Fibroblast of villous mesenchyme (primary cell): Measurements from ENCODE around the gene NOTCH1. TPM values are rescaled to one million over a fixed set of nuclear protein-coding genes. Genes with fewer than 3 reads are reported as not detected.

Source experiments
- DNase-seq: peaks from one replicate; pipeline ENCODE4 v3.0.0-alpha.2; 2010; ENCODE audit warnings: low read depth
- H3K4me3 ChIP-seq: 2 replicates; pipeline ENCODE4 v1.5.1; 2011; ENCODE audit warnings: low read depth, mild to moderate bottlenecking, low read length
- total RNA-seq: library from RNA; depleted of rRNA; stranded (reverse); fragments of >200 nt; gene quantifications from 2 replicates; pipeline ENCODE4 v1.2.3, GENCODE V29; 2012
- TF ChIP-seq, protein P1 (sequence below): IDR thresholded peaks from 2 replicates; pipeline ENCODE4 v1.5.1; 2012; ENCODE audit warnings: low read depth, mild to moderate bottlenecking, low read length; ENCODE audit not compliant: insufficient read depth

NOTCH1 gene
- total RNA-seq, 1 donor = 36.7 TPM

DNA sequence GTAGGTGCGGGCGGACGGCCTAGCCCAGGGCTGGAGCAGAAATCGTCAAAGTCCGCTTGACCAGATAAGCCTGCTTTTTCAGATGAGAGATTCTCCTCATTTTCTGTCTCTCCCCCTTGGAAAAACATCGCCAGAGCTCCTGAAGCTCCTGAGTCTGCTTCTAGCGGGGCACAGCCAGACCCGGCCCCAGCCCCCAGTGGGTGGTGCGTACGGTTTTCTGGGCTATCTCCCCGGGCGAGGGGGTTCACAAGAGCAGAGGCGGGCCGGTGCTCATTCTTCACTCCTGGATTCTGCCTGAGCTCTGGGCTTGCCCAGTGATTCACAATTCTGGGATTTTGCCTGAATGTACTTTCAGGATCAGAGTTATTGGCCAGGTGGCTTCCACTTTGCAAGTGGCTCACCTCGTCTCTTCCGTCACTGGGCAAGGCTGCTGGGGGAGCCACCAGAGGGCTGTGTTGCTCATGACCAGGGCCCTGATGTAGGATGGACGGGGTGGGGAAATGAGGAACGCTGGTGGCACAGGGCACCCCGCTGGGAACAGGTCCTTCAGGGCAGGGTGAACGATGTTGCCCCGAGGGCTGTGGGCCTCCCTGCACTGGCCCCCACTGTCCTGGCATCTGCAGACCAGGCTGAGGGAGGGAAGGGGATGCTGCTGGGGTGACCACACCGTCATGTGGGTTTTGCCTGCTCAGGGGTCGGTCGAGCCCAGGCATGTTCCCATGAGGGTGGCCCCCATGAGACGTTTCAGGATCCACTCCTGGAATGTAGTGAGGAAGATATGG is 69.3 kb downstream of the NOTCH1 start:
- no peak for DNase-seq
- TF ChIP-seq, protein P1, sequence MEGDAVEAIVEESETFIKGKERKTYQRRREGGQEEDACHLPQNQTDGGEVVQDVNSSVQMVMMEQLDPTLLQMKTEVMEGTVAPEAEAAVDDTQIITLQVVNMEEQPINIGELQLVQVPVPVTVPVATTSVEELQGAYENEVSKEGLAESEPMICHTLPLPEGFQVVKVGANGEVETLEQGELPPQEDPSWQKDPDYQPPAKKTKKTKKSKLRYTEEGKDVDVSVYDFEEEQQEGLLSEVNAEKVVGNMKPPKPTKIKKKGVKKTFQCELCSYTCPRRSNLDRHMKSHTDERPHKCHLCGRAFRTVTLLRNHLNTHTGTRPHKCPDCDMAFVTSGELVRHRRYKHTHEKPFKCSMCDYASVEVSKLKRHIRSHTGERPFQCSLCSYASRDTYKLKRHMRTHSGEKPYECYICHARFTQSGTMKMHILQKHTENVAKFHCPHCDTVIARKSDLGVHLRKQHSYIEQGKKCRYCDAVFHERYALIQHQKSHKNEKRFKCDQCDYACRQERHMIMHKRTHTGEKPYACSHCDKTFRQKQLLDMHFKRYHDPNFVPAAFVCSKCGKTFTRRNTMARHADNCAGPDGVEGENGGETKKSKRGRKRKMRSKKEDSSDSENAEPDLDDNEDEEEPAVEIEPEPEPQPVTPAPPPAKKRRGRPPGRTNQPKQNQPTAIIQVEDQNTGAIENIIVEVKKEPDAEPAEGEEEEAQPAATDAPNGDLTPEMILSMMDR = no peak
- no peak overlapping the region for H3K4me3 ChIP-seq

DNA sequence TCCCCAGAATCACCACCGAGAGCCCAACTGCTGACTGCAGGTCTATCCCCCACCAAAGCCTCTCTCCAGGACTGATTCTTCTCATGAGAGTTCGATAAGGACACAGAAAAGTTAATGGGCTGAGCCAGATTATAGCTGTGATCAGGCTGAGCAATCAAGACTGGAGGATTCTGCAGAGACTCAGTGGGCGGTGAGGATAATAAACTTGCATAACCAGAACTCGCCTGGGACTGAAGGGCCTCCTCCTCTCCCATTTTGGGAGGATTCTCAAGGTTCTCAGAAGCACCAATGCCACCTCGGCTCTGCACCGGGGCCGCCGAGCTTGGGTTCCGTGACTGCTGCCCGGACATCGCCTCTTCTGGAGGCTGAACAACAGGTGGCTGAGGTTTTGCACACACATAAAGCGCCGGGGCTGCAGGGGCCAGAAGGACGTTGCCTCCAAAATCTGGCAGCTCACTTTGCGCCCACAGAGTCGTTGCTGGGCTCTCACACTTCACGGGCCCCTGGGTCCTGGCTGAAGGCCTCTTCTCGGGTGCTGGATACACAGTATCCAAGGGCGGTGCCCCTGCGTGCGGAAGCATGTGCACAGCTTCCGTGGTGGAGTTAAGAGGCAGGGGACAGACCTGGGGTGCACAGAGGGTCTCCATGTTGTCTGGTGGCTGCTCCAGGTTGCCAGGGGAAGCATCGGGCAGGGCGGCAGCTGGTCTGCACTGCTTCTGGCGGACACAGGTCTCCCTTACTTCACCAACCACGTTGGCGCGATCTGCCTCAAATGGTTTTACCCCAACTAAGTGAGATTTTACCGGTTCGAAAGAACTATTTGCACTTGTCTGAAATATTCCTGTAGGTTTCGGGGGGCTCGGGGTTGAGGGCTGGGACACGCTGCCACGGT is 70.6 kb downstream of the NOTCH1 start:
- DNase-seq = no peak
- no peak overlapping the region for H3K4me3 ChIP-seq
- TF ChIP-seq, protein P1 = no peak

DNA sequence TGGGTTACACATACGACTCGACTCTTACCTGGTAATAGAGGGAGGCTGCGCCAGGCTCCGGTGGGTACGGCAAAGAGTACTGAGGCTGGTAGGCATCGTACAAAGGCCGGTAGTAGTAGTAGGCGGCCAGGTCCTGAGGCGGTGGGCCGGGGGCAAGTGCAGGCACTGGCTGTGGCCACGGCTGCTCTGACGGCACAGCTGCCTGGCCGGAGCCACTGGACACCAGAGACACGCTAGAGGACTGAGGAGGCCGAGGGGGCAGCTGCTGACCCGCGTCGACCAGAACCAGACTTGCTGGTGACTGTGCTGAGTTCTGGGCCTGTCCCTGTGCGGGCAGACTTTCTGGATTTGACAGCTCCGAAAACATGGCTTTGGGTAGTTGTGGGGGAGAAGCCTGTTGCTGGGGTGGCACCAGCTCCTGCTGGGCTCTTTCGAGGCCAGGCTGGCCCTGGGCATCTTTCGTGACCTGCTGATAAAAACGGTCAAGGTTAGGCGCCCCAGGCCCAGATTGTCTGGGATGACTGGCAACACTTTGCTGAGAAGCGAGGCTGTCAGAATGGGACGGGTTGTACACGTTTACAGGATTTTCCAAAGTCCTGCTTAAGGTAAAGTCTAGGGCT is 71.7 kb downstream of the NOTCH1 start:
- DNase-seq = no peak
- no peak overlapping the region for H3K4me3 ChIP-seq
- TF ChIP-seq, protein P1 = no peak

DNA sequence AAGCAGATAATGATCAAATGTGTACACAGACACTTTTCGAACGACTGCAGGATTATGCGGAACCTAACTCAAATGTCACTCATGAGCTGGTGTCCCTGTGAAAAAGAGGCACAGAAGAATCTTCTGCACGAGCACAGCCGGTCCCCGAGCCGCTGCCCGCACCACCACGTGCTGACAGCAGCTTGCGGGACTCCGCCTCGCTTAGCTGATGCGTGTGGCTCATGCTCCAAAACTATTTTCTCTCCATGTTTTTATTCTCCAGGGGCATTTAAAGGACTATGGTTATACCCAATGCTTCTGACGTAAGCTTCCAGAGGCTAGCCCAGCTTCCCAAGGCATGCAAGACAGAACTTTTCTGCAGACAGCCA is 72.5 kb downstream of the NOTCH1 start:
- no peak for DNase-seq
- H3K4me3 ChIP-seq = no peak overlapping the region
- TF ChIP-seq, protein P1 = no peak

DNA sequence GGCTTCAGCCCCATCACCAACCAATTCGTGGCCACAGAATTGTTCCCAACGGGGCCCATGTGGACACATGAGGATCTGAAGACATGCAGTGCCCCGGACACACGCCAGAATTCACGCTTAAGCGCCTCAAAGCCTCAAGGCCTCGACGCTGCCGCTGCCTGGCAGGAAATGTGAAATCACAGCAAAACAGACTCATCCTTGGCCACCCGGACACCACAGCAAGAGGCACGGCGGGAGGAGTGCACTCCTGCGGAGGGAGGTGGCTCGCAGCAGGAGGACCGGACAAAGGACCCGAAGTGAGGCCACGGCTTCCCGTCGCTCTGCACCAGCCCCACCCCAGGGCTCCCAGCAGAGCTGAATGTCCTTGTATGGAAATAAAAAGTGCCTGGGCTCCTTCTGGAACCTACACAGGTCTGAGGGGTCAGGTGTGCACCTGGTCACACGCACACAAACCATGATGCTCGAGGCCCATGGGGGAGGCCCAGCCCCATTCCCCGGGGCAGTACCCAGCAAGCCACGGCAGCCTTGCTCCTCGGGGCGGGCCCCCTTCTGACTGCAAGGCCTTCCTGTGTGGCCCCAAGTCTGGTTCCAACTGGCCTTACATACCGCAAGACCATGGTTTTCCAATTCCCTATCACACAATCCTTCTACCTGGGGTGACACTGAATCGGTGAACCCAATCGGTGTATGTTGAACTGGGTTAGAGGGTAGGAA is 73.1 kb downstream of the NOTCH1 start:
- no peak for DNase-seq
- no peak overlapping the region for H3K4me3 ChIP-seq
- TF ChIP-seq, protein P1 = no peak

DNA sequence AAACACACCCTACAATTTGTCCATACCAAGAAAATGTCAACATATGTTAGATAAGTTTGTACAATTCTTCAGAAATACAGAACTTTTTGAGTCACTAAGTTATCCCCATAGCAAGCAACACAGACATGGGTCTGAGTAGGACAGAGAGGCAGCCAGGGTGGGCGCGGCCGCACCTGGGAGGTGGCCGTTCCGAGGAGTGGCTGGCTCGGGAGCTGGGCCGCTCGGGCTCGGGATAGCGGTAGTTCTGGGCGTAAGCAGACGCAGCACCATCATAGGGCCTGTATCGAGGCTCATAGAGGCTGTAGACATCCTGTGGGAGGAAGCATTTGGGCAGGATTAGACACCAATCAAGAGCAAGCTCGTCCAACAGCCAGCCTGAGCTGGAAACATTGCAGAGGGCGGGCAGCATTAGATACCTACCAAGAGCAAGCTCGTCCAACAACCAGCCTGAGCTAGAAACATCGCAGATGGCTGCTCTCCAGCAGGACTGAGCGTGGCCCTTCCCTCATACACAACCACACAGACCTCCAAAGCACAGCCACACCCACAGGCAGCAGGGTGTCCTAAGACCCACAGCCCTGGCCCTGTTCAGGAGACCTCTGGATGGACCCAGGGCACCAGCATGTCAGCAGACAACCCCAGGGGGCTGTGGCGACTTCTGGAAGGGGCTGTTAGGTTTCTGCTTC is 73.9 kb downstream of the NOTCH1 start:
- H3K4me3 ChIP-seq = no peak overlapping the region
- DNase-seq = no peak
- TF ChIP-seq, protein P1 = no peak
